Measurements from ENCODE around the gene ETV3. TPM values are rescaled to one million over a fixed set of nuclear protein-coding genes. Genes with fewer than 3 reads are reported as not detected.

Gene ETV3
- total and polyA plus RNA-seq, 2 of the 8 experiments (the other 6 are each of a cell fraction or from before 2014, with no cell fraction given) = 6.0 to 23.8 TPM

DNA sequence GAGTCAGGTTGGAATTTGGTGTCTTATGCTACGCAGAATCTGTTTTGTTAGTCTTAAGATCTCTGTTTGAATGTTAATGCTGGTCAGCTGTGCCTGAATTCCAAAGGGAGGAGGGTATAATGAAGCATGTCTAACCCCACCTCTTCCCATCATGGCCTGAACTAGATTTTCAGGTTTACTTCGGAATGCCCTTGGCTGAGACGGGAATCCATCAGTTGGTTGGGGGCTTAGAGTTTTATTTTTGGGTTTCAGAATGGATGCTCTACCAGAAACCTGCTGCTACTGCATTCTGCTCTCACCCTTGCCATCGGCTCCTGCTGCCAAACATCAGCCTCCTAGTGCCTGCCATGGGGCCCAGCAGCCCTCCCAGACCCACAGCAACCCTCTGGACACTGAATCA, 24.1 kb upstream of the ETV3 start:
- peak overlapping the region; percentile 0 to 53 for H3K4me2 ChIP-seq (ENCODE audit: insufficient read depth in 1 of 2, low read depth in 2 of 2, low read length in 2 of 2)
- no peaks in the 10 kb centered on the region for H3K9me3 ChIP-seq (ENCODE audit: insufficient read depth in 2 of 2, low read depth in 1 of 2, low read length in 1 of 2)
- H3K27ac ChIP-seq (ENCODE audit: low read depth, low read length) = peak overlapping the region; percentile 88
- ChIA-PET POLR2A (ENCODE audit: partially characterized antibody) (interaction anchor here (1.0 to 1.4 kb wide), 3 partner anchors 23 to 72 kb away, joined by 3 to 4 read pairs (median 3); partner anchors contain the start of gene ETV3), CTCF (ENCODE audit: partially characterized antibody) (interaction anchor here (0.7 to 3.9 kb wide), 9 partner anchors 10 to 87 kb away, joined by 3 to 24 read pairs (median 5); no protein-coding TSS in a partner anchor)
- H3K4me1 ChIP-seq (replicated peaks in 1 of 4; ENCODE audit: control insufficient read depth in 3 of 4, insufficient read depth in 4 of 4, low read length in 3 of 4) = peaks cover 14 to 22% (median 16%) of the 10 kb centered on the region in 4 experiments
- peak overlapping the region; percentile 30 for H2BK120ac ChIP-seq (replicated peaks; ENCODE audit: low read depth, low read length)
- no peaks in the 10 kb centered on the region for H3K79me1 ChIP-seq (ENCODE audit: low read depth, low read length)
- H3K18ac ChIP-seq (ENCODE audit: extremely low read depth, low read length) = peak overlapping the region; percentile 96
- peak overlapping the region in 1 of 4 experiments; percentile 5; a peak in 3 of 7 replicates for H3K9ac ChIP-seq (replicated peaks in 1 of 4; ENCODE audit: extremely low read depth in 1 of 4, low read depth in 3 of 4, low read length in 3 of 4)
- no peaks in the 10 kb centered on the region for H4K20me1 ChIP-seq (replicated peaks in 1 of 2; ENCODE audit: control insufficient read depth in 1 of 2, insufficient read depth in 2 of 2, low read length in 2 of 2)
- peak overlapping the region; percentile 16 for H3K4ac ChIP-seq (replicated peaks; ENCODE audit: insufficient read length, low read depth, low read length)
- no peak overlapping the region for H3K23ac ChIP-seq (ENCODE audit: insufficient read length)
- H3K14ac ChIP-seq (ENCODE audit: insufficient read length) = no peak overlapping the region
- H4K8ac ChIP-seq (ENCODE audit: extremely low read depth, insufficient read depth, low read length) = peak overlapping the region; percentile 4; the same call in 1 of the 2 replicates
- H4K5ac ChIP-seq (ENCODE audit: insufficient read length, low read depth, low read length) = peak overlapping the region; percentile 81
- H2AFZ ChIP-seq (ENCODE audit: low read length) = no peak overlapping the region
- FAIRE-seq = peak; percentile 48
- peak overlapping the region; percentile 100 for H2BK20ac ChIP-seq (ENCODE audit: low read length)
- peak overlapping the region; percentile 93 for H2AK5ac ChIP-seq (ENCODE audit: low read depth, low read length)
- no peaks in the 10 kb centered on the region for H3K23me2 ChIP-seq (ENCODE audit: low read depth, low read length)
- H3K79me2 ChIP-seq (ENCODE audit: control insufficient read depth in 1 of 2, insufficient read depth in 2 of 2, low read length in 2 of 2) = no peaks in the 10 kb centered on the region
- H3K56ac ChIP-seq (replicated peaks; ENCODE audit: insufficient read length, low read depth, low read length) = no peak overlapping the region
- H2BK15ac ChIP-seq (ENCODE audit: low read length) = 0 out of 2 replicates have a peak overlapping the region, but pooled peaks have one; percentile 49
- 50% methylated on average over 4 of the region's 4 CpGs; no CpG with 5 or more reads in 1 of the 2 experiments for WGBS, 2 experiments (ENCODE audit: extremely low coverage in 1 of 2, insufficient coverage in 1 of 2, insufficient read length in 1 of 2, insufficient replicate concordance in 2 of 2, low coverage in 1 of 2, low lambda C conversion rate in 2 of 2, missing lambda C conversion rate in 1 of 2)
- H3K4me3 ChIP-seq (ENCODE audit: extremely low read depth in 1 of 4, insufficient read depth in 2 of 4, low read depth in 3 of 4, low read length in 4 of 4) = peak overlapping the region in 1 of 4 experiments; percentile 36; a peak in 1 of 8 replicates
- DNase-seq (ENCODE audit: low read depth in 1 of 2, low spot score in 2 of 2) = no peak
- no peaks in the 10 kb centered on the region for H3K36me3 ChIP-seq (ENCODE audit: control insufficient read depth in 2 of 4, insufficient read depth in 4 of 4, low read length in 3 of 4)
- peak overlapping the region; percentile 97 for H2BK5ac ChIP-seq (ENCODE audit: low read depth, low read length)
- H3K27me3 ChIP-seq (replicated peaks in 1 of 4; ENCODE audit: control insufficient read depth in 3 of 4, extremely low read depth in 1 of 4, insufficient read depth in 3 of 4, low read length in 3 of 4) = no peaks in the 10 kb centered on the region
- H2BK12ac ChIP-seq (ENCODE audit: low read depth, low read length) = peak overlapping the region; percentile 99
- peak overlapping the region; percentile 83 for H4K91ac ChIP-seq (replicated peaks; ENCODE audit: insufficient read length, low read length)
- no peak for TF ChIP-seq CHD1 (IDR thresholded peaks at IDR 0.05; ENCODE audit: low read depth, low read length)
- TF ChIP-seq YY1 (IDR thresholded peaks at IDR 0.05; ENCODE audit: low read depth, low read length) = peak; percentile 47; the same call in 1 of the 2 replicates
- no peak for TF ChIP-seq CTCF (IDR thresholded peaks at IDR 0.05; ENCODE audit: control extremely low read depth in 1 of 3, insufficient read depth in 1 of 3, low read depth in 1 of 3, low read length in 3 of 3)
- TF ChIP-seq POLR2A (IDR thresholded peaks at IDR 0.05; ENCODE audit: control extremely low read depth in 1 of 2, low read depth in 2 of 2, low read length in 2 of 2) = peak in 1 of 2 experiments; percentile 69; a peak in 2 of 3 replicates
- TF ChIP-seq HDAC2 (IDR thresholded peaks at IDR 0.05; ENCODE audit: borderline replicate concordance in 1 of 2, low read depth in 2 of 2, low read length in 2 of 2) = 0 out of 4 replicates have a peak, but pooled peaks of 1 of the 2 experiments have one; percentile 2
- peak; percentile 98; the same call in 1 of the 2 replicates for TF ChIP-seq RBBP5 (IDR thresholded peaks at IDR 0.05; ENCODE audit: borderline replicate concordance, low read depth, low read length)
- peak; percentile 89 for TF ChIP-seq ASH2L (IDR thresholded peaks at IDR 0.05; ENCODE audit: low read length)
- TF ChIP-seq TCF12 (IDR thresholded peaks at IDR 0.05; ENCODE audit: low read depth, low read length) = no peak
- TF ChIP-seq POLR2AphosphoS5 (IDR thresholded peaks at IDR 0.05; ENCODE audit: low read depth, low read length) = peak; percentile 44; the same call in 1 of the 2 replicates
- 0 out of 4 replicates have a peak, but pooled peaks of 1 of the 2 experiments have one; percentile 41 for TF ChIP-seq SIN3A (conservative IDR thresholded peaks at IDR 0.05 in 1 of 2, IDR thresholded peaks at IDR 0.05 in 1 of 2; ENCODE audit: low read depth in 1 of 2, low read length in 2 of 2)

All from H1 (cell line).